Gastroesophageal sphincter (tissue), 3 donors: ENCODE results near the gene MS4A4A.

Experiments used
- POLR2AphosphoS5 ChIP-seq: sonication (generic); formaldehyde crosslinking; IDR thresholded peaks from one replicate; pipeline ENCODE4 v1.6.1; 2017; ENCODE audit warnings: antibody characterized with exemption
- TF ChIP-seq, protein P1 (sequence below), 4 experiments: fragments of 200-600 bp in 2 of 4; fragments of 450-650 bp in 2 of 4; sonication (generic) in 1 of 4; IDR thresholded peaks; one replicate each; pipeline ENCODE4 v1.5.1; 2017 to 2019; ENCODE audit warnings: antibody characterized with exemption in 4 of 4, mild to moderate bottlenecking in 2 of 4, moderate library complexity in 2 of 4

DNA sequence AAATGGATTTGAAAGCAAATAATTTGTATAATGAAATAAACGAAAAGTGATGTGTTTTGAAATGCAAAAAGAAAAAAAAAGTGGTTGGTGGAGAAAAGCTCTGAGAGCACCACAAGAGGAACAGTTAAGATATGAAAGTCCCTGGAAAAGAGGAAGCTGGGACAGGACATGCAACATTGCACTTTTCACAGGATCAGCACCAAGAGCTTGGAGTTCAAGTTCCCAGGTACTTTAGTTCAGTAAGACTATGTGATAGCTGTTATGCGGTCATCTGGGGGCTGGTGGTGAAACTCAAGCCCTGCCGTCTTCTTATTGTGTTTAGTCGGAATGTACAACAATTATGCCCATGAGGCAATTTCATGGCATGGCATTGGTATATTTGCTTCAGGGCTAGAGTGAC lies 17.1 kb upstream of the MS4A4A start:
- TF ChIP-seq, protein P1, sequence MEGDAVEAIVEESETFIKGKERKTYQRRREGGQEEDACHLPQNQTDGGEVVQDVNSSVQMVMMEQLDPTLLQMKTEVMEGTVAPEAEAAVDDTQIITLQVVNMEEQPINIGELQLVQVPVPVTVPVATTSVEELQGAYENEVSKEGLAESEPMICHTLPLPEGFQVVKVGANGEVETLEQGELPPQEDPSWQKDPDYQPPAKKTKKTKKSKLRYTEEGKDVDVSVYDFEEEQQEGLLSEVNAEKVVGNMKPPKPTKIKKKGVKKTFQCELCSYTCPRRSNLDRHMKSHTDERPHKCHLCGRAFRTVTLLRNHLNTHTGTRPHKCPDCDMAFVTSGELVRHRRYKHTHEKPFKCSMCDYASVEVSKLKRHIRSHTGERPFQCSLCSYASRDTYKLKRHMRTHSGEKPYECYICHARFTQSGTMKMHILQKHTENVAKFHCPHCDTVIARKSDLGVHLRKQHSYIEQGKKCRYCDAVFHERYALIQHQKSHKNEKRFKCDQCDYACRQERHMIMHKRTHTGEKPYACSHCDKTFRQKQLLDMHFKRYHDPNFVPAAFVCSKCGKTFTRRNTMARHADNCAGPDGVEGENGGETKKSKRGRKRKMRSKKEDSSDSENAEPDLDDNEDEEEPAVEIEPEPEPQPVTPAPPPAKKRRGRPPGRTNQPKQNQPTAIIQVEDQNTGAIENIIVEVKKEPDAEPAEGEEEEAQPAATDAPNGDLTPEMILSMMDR (IDR thresholded peaks at IDR 0.05) = no peak
- TF ChIP-seq POLR2AphosphoS5 = no peak
